ENCODE results near the gene S100A1.
"Not testable (repeated sequence)": the region's sequence is repeated elsewhere in the genome, so short reads cannot be mapped to it uniquely, and the experiment has no call there.

Gene S100A1

DNA sequence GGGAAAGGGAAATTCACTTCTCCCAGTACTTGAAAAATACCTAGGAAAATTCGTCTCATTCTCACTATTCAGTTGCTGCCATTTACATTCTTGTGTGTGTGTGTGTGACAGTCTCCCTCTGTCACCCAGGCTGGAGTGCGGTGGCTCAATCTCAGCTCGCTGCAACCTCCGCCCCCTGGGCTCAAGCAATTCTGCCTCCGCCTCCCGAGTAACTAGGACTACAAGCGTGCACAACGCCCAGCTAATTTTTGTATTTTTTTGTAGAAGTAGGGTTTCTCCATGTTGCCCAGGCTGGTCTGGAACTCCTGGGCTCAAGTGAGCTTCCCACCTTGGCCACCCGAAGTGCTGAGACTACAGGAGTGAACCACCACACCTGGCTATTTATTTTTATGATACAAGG, 31.4 kb downstream of the S100A1 start:
- FAIRE-seq, result no peak

DNA sequence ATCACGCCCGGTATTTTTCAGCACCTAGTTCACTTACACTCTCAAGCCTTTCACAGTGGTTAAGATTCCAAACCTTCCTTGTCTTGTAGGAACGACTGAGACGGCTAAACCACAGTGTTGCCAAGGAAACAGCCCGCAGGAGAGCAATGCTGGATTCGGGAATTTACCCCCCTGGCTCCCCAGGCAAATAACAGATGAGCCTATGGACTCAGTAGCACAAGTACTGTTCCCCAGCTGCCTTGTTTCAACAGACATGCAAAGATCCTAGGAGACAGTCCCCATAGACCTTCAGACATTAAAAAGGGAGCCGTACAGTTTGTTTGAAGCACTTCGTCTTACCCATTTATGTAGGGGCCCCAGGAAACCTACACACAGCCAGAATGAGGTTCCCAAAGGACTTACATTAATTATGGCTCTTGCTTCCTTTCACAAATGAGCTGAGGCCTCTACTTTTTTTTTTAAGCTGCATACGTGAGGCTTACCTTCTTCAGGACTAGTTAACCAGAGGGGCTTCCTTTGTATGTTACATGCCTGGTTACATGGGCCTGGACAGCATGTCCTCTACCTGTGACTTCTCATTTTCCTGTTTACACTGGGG, 33.0 kb downstream of the S100A1 start:
- FAIRE-seq, result peak; percentile 29

DNA sequence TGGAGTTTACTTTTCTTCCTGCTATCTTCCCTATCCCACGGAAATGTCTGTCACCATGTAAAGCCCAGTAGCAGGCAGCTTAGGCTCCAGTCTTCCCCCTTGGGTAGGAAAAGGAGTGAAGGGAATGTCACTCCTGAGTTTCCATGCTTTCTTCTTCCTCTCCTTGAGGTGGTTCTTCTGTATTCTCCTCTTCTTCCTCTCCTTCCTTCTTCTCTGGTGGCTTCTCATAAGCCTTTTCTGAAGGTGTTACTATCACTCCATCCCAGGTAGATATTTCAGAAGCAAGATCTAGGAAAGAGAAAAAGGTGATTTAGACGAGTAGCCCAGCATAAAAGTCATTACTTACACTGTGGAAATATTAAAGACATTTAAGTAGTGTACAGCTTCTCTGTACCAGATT, 34.0 kb downstream of the S100A1 start:
- no peak for FAIRE-seq

DNA sequence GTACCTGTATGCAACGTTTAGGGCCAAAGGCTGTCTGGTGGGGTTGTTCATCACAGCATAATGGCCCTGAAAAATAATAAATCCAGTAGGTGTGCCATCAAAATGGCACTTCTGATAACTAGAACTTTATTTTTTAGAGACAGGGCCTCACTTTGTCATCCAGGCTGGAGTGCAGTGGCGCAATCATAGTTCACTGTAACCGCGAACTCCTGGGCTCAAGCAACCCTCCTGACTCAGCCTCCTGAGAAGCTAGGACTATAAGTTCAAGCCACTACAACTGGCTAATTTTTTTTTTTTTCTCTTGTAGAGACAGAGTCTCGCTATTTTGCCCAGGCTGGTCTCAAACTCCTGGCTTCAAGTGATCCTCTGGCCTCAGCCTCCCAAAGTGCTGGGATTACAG, 35.0 kb downstream of the S100A1 start:
- FAIRE-seq, result no peak

DNA sequence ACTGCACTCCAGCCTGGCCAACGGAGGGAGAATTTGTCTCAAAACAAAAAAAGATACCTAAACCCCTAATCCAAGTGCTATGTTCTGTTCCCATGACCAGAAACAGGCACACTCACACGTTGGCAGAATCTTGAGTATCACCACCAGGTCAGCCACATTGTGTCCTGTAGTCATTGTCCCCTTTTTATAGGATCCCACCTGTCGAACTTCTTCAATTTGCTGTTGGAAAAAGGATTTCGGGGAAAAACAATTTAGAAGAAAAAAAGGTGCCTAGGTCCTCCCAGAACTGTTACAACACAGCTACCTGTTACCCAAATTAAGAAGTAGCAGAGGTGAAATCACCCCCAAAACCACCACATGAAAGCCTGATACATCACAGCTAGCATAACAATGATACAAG, 39.2 kb downstream of the S100A1 start:
- FAIRE-seq, result no peak

DNA sequence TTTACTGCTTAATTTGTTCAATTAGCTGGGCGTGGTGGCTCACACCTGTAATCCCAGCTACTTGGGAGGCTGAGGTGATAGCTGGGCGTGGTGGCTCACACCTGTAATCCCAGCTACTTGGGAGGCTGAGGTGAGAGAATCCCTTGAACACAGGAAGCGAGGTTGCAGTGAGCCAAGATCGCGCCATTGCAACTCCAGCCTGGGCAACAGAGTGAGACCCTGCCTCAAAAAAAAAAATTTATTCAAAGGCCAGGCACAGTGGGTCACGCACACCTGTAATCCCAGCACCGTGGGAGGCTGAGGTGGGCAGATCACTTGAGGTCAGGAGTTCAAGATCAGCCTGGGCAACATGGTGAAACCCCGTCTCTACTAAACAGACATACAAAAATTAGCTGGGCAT, 40.4 kb downstream of the S100A1 start:
- not testable (repeated sequence) for FAIRE-seq

DNA sequence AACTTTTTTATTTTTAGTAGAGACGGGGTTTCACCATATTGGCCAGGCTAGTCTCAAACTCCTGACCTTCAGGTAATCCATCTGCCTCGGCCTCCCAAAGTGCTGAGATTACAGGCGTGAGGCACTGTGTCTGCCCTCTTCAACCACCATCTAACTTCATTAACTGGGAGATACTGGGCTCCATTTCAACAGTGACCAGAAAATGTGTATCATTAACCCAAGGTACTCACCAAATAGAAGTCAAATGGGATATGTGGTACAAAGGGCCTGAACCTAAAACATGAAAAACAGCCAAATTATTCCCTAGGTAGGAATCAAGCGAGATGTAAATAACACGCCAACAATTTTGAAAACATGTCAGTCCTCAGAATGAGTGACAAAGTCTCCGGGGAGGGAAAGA, 41.4 kb downstream of the S100A1 start:
- no peak for FAIRE-seq

DNA sequence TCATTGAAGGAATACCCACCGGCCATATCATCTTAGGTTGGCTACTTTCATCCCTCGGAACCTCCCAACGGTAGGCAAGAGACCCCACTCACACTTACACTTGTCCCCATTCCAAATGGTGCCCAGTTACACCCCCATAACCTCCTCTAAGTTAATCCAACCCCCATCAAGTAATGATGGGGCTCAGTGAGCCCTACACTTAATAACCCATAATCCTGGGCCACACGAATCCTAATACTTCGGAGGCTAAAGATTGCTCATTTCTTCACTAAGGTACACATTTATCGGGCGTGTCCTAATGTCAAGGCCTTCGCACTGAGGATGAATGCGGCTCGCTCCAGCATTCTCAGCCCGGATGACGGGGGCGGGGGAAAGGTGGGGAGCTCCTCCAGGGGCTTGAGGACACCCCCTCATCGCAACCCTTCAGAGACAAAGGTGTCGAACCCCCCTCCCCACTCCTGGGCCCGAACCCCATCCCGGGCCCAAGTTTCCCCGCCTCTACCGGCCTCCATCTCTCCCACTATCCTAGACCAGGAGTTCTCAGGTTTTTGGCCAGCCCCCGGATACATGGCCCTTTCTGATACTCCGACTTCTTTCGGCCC, 42.1 kb downstream of the S100A1 start:
- no peak for FAIRE-seq

DNA sequence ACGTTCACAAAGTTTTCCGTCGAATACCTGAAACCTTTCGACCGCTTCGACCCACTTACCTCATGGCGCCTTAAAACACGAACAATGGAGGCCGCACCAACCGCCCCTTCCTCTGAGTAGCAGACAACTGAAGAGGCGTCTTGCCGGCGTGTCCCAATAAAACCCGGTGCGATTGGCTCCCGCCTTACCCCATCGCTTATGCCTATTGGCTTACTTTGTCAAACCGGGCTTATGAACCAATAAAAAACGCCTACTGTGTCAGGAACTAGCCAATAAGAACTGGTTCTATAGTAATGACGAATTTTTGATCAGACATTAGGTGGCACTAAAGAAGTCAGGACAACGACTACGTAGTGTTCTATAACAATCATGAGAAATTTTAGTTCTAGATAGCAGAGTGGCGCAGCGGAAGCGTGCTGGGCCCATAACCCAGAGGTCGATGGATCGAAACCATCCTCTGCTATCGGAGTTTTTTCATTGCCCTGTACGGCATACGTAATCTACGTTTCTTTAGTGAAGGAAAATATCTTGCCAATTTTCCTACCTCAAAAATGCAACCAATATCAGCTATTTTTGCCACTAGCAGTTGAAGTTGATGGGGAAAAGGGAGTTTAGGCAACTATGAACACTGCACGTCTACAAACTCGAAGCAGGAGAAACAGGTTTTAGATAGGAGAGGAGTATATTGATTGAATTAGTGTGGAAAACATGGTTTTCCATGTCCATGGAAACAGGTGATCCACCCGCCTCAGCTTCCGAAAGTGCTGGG, 42.8 kb downstream of the S100A1 start, which contains the start of gene ILF2:
Gene ILF2, minus strand, starts transcription at position 135 of the 769 bp plus-strand sequence. Its CDS starts 71 bp downstream, at position 64.
- FAIRE-seq, result peak; percentile 100

DNA sequence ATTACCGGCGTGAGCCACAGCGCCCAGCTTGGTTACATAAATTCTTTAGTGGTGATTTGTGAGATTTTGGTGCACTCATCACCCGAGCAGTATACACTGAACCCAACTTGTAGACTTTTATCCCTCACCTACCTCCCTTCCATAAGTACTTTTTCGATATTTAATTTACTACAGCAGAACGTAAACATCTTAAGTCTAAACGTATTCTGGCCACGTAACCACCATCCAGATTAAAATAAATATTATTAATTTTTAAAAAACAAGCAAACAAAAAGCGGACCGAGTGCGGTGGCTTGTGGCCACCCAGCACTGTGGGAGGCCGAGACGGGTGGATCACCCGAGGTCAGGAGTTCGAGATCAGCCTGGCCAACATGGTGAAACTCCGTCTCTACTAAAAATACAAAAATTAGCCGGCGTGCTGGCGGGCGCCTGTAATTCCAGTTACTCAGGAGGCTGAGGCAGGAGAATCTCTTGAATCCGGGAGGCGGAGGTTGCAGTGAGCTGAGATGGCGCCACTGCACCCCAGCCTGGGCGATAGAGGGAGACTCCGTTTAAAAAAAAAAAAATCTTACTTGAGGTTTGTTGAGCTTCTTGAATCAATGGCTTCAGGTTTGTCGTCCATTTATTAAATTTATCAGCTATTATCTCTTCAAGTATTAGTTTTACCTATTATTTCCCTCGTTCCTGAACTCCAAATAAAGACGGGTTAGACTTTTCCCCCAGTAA, 43.6 kb downstream of the S100A1 start:
- not testable (repeated sequence) for FAIRE-seq

DNA sequence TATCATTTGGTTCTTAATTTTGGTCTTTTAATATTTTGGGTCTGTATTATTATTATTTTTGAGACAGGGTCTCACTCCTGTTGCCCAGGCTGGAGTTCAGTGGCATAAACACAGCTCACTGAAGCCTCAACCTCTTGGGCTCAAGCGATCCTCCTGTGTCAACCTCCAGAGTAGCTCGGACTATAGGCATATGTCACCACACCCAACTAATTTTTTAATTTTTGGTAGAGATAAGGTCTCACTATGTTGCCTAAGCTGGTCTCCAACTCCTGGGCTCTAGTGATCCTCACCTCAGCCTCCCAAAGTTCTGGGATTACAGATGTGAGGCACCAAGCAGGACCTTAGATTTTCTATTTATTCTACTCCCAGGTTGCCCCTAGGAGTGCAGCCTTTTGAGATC, 45.3 kb downstream of the S100A1 start:
- FAIRE-seq, result no peak

DNA sequence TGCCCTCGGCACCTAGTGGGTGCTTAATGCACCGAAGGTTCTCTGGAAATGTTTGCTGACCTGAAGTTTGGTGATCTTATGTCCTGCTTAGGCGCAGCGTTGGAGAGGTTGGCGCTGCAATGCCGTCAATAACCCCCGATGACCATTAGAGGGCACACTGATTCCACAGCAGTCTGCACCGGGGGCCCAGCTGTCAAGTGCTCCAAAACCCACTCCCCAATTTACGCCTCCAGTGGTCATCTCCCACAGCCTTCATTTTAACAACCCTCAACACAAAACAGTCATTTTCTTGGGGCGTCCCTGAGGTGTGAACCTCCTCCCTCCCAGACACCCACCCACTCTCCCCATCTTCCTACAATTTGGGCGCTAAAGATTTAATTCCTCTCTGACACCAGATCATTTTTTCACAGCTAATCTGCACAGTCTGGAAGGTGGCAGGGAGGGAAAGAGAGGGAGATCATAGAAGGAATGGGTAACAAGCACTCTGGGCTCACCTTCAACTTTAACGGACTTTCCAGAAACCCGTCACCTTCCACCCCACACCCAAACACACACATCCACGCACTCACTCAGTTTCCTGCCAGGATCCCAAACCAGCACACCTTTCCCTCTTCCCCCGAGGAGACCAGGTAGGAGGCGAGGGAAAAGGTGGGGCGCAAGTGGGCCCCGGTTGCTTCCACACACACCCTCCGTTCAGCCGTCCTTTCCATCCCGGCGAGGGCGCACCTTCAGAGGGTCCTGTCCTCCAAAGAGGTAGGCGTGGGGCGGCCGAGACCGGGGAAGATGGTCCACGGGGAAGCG, 49.7 kb downstream of the S100A1 start:
- peak; percentile 60 for FAIRE-seq

DNA sequence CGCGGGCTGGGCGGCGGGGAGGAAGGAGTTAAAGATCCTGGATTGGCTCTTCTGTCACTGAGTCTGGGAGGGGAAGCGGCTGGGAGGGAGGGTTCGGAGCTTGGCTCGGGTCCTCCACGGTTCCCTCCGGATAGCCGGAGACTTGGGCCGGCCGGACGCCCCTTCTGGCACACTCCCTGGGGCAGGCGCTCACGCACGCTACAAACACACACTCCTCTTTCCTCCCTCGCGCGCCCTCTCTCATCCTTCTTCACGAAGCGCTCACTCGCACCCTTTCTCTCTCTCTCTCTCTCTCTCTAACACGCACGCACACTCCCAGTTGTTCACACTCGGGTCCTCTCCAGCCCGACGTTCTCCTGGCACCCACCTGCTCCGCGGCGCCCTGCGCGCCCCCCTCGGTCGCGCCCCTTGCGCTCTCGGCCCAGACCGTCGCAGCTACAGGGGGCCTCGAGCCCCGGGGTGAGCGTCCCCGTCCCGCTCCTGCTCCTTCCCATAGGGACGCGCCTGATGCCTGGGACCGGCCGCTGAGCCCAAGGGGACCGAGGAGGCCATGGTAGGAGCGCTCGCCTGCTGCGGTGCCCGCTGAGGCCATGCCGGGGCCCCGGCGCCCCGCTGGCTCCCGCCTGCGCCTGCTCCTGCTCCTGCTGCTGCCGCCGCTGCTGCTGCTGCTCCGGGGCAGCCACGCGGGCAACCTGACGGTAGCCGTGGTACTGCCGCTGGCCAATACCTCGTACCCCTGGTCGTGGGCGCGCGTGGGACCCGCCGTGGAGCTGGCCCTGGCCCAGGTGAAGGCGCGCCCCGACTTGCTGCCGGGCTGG, 50.5 kb downstream of the S100A1 start, which contains the start of gene NPR1:
Gene NPR1, plus strand, starts transcription at position 170 of the 818 bp plus-strand sequence. Its CDS starts 421 bp downstream, at position 591.
- FAIRE-seq, result no peak

DNA sequence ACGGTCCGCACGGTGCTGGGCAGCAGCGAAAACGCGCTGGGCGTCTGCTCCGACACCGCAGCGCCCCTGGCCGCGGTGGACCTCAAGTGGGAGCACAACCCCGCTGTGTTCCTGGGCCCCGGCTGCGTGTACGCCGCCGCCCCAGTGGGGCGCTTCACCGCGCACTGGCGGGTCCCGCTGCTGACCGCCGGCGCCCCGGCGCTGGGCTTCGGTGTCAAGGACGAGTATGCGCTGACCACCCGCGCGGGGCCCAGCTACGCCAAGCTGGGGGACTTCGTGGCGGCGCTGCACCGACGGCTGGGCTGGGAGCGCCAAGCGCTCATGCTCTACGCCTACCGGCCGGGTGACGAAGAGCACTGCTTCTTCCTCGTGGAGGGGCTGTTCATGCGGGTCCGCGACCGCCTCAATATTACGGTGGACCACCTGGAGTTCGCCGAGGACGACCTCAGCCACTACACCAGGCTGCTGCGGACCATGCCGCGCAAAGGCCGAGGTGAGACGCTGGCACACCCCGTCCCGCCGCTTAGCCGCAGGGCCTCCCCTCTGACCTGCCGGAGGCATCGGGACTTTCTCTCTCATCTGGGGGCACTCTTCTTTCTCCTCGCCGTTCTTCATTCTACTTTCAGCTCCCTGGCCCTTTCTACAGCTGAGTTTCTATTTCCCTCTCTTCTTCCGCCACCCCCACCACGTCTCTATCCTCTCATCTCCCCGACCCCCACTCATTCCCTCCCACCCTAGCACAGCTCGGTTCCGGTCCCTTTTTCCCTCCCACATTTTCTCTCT, 51.3 kb downstream of the S100A1 start:
- FAIRE-seq, result no peak

DNA sequence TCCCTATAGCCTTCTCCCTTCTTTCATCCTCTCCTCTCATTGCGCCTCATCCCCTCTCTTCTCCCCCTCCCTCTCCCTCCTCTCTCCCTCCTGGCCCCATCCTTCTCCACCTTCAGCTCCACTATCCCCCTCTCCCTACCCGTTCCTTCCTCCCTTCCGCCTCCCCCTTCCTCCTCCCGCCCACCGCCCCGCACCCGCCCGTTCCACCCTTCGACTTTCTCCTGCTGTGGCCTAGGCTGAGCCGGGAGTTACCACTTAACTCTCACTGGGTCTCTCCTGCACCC, 51.8 kb downstream of the S100A1 start:
- no peak for FAIRE-seq

Measured in TTC549 (cell line).